SU-DHL-6 (cell line): Measurements from ENCODE around the gene ALDOB.

Source experiments
- CTCF ChIP-seq: fragments of 200-600 bp; sonication (generic); IDR thresholded peaks from one replicate; pipeline ENCODE4 v1.5.1; 2017; ENCODE audit warnings: antibody characterized with exemption, mild to moderate bottlenecking, low read length, moderate library complexity; ENCODE audit not compliant: insufficient read depth, poor library complexity, severe bottlenecking
- EZH2phosphoT487 ChIP-seq: fragments of 200-600 bp; sonication (generic), shearing (Covaris generic); conservative IDR thresholded peaks from 2 replicates; pipeline ENCODE4 v1.6.1; 2018; ENCODE audit warnings: mild to moderate bottlenecking, antibody characterized with exemption, low read length, moderate library complexity, mixed read lengths

- TF ChIP-seq CTCF, result no peak
- no peak for TF ChIP-seq EZH2phosphoT487
Measured at GRCh38 chr9:101398068-101398929, 37.3 kb downstream of the ALDOB start, which contains the start of the genes MRPL50 and ZNF189.
